ENCODE data around the gene P3R3URF. TPM values are rescaled to one million over a fixed set of nuclear protein-coding genes. Genes with fewer than 3 reads are reported as not detected.

P3R3URF gene
- total RNA-seq, 1 donor from 2014 or later: not detected

GRCh38 chr1:46190539-46190938 is 14.3 kb upstream of the P3R3URF start:
- Mint-ChIP-seq H3K9me3 (no peaks in the 10 kb centered on the region), H3K4me3 (no peak overlapping the region), H3K36me3 (ENCODE audit: low read depth) (peaks cover 19% of the 10 kb centered on the region), H3K27me3 (ENCODE audit: insufficient read depth) (no peaks in the 10 kb centered on the region), H3K4me1 (ENCODE audit: low read depth) (peaks cover 4% of the 10 kb centered on the region), H3K27ac (no peak overlapping the region)
- intact Hi-C loops (cut with micrococcal nuclease): no loop called here
- no peak for DNase-seq (ENCODE audit: low spot score)

DNA sequence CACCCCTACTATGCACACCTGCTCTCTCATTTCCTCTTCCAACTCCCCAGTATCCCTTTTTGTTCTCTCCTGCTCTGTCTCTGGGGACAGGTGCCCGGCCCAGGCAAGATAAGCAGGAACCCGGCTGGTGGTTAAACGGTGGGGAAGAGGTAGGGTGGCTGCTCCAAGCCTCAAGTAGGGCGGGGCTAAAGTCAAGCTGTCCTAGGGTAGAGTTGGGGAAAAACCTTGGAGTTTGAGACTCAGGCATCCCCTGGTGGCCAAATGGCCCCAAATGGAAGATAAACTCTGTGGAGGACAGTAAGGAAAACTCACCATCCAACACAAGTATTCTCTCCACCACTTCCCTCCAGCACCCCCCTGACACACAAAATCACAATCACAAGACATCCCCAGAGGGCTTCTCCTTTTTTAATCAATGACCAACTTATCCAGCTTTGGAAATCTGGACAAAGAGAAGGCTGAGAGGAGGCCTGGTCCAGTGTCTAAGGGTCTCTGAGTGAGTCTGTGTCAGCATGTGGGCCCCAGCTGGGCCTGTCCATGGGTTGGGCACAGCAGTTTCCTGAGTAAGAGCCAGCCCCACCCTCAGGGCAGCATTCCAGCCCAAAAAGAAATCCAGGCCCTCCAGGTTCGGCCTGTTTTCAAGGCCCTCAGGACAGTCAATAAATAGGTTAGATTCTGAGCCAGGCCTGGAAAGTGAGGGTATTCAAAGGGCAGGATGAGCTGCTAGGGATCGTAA is 12.2 kb upstream of the P3R3URF start:
- H3K36me3 Mint-ChIP-seq (ENCODE audit: low read depth): peaks cover 13% of the 10 kb centered on the region
- DNase-seq (ENCODE audit: low spot score): no peak
- no peaks in the 10 kb centered on the region for H3K27me3 Mint-ChIP-seq (ENCODE audit: insufficient read depth)
- no peak overlapping the region for H3K4me3 Mint-ChIP-seq
- H3K4me1 Mint-ChIP-seq (ENCODE audit: low read depth): peaks cover 22% of the 10 kb centered on the region
- no peaks in the 10 kb centered on the region for H3K9me3 Mint-ChIP-seq
- intact Hi-C loops (cut with micrococcal nuclease): no loop called here
- H3K27ac Mint-ChIP-seq: peak overlapping the region; percentile 55

DNA sequence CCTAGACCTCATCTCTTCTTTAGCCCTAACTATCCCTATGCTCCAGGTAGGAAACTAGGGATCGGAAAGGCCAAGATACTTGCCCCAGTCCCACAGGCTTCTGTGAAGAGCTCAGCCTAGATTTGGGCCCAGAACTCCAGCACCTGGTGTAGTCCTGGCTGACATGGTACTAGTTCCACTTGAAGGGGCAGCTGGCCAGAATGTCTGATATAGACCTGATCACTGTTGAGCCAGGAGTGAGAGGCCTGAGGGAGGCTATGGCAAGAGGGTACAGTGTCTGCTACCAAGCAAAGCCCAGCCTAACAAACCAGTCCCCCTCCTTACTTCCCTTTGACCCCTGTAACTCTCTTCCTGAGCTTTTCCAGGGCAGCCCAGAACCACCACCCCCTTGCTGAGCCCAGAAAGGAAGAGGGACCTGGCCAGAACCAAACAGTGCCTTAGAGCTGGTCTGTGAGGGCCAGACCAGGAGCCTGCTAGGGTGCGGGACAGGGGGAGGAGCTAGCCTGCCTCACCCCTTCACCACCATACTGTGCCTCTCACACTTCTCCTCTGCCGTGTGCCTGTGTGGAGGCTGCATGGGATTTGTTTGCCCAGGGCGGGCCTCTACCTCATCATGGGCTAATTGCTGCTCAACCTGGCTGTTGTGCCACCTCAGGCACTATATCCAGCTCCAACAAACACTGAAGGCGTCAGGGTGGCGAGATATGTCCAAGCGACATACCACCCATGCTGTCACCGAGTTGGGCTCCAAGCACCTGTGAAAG is 11.0 kb upstream of the P3R3URF start:
- Mint-ChIP-seq H3K27ac (no peak overlapping the region), H3K9me3 (no peaks in the 10 kb centered on the region), H3K4me1 (ENCODE audit: low read depth) (peaks cover 22% of the 10 kb centered on the region), H3K4me3 (no peak overlapping the region), H3K27me3 (ENCODE audit: insufficient read depth) (peaks cover 4% of the 10 kb centered on the region), H3K36me3 (ENCODE audit: low read depth) (peaks cover 9% of the 10 kb centered on the region)
- intact Hi-C loops (cut with micrococcal nuclease): no loop called here
- DNase-seq (ENCODE audit: low spot score): no peak

DNA sequence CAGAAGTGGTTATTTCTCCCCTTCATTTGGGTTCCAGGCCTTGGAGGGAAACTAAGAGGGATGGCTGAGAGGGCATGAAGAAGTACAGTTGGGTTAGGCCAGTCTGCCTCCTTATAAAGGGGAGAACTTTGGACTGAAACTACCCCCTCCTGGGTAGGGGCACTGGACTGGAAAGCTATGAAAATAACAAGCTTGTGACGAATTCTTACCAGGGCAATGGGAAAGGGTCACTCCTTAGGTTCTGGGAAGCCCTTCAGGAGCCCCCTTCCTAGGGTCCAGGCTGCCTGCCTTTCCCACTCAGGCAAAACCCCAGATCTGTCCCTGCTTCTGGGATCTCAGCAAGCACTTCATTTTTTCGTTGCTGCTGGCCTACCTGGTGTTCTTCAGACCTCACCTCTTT is 9.8 kb upstream of the P3R3URF start:
- peaks cover 9% of the 10 kb centered on the region for H3K36me3 Mint-ChIP-seq (ENCODE audit: low read depth)
- no peak for DNase-seq (ENCODE audit: low spot score)
- intact Hi-C loops (cut with micrococcal nuclease): no loop called here
- peak overlapping the region; percentile 58 for H3K27ac Mint-ChIP-seq
- no peaks in the 10 kb centered on the region for H3K9me3 Mint-ChIP-seq
- H3K4me1 Mint-ChIP-seq (ENCODE audit: low read depth): peaks cover 22% of the 10 kb centered on the region
- H3K27me3 Mint-ChIP-seq (ENCODE audit: insufficient read depth): peaks cover 6% of the 10 kb centered on the region
- H3K4me3 Mint-ChIP-seq: no peak overlapping the region

DNA sequence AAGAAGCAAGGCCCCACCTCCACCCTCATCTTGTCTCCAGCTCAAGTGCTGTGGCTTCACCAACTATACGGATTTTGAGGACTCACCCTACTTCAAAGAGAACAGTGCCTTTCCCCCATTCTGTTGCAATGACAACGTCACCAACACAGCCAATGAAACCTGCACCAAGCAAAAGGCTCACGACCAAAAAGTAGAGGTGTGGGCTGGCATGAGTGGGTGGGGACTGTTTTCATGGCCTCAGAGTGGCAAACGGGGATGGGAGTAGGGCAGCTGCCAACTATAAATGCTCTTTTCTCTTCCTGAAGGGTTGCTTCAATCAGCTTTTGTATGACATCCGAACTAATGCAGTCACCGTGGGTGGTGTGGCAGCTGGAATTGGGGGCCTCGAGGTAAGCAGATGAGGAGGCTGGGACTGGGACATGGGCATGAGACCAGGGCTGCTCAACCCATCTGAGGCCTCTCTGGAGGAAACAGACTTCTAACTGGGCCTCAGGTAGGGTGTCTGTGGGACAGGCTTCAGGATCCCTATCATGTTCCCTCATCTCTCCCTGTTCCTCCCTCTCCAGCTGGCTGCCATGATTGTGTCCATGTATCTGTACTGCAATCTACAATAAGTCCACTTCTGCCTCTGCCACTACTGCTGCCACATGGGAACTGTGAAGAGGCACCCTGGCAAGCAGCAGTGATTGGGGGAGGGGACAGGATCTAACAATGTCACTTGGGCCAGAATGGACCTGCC is 8.8 kb upstream of the P3R3URF start:
- DNase-seq (ENCODE audit: low spot score): no peak
- H3K4me1 Mint-ChIP-seq (ENCODE audit: low read depth): peaks cover 22% of the 10 kb centered on the region
- H3K4me3 Mint-ChIP-seq: peak overlapping the region; percentile 71
- H3K27ac Mint-ChIP-seq: peak overlapping the region; percentile 94
- no peaks in the 10 kb centered on the region for H3K9me3 Mint-ChIP-seq
- peaks cover 7% of the 10 kb centered on the region for H3K36me3 Mint-ChIP-seq (ENCODE audit: low read depth)
- peaks cover 6% of the 10 kb centered on the region for H3K27me3 Mint-ChIP-seq (ENCODE audit: insufficient read depth)
- intact Hi-C loops (cut with micrococcal nuclease): loop anchor here (1.0 kb wide), 1 partner anchor 13 kb away; the partner anchor contains the start of gene POMGNT1

- no peak for DNase-seq (ENCODE audit: low spot score)
- Mint-ChIP-seq H3K36me3 (ENCODE audit: low read depth) (peaks cover 5% of the 10 kb centered on the region), H3K4me1 (ENCODE audit: low read depth) (peaks cover 22% of the 10 kb centered on the region), H3K27ac (peak overlapping the region; percentile 21), H3K9me3 (no peaks in the 10 kb centered on the region), H3K4me3 (no peak overlapping the region), H3K27me3 (ENCODE audit: insufficient read depth) (peaks cover 6% of the 10 kb centered on the region)
- intact Hi-C loops (cut with micrococcal nuclease): no loop called here
Measured at GRCh38 chr1:46183926-46184557, 7.8 kb upstream of the P3R3URF start.

DNA sequence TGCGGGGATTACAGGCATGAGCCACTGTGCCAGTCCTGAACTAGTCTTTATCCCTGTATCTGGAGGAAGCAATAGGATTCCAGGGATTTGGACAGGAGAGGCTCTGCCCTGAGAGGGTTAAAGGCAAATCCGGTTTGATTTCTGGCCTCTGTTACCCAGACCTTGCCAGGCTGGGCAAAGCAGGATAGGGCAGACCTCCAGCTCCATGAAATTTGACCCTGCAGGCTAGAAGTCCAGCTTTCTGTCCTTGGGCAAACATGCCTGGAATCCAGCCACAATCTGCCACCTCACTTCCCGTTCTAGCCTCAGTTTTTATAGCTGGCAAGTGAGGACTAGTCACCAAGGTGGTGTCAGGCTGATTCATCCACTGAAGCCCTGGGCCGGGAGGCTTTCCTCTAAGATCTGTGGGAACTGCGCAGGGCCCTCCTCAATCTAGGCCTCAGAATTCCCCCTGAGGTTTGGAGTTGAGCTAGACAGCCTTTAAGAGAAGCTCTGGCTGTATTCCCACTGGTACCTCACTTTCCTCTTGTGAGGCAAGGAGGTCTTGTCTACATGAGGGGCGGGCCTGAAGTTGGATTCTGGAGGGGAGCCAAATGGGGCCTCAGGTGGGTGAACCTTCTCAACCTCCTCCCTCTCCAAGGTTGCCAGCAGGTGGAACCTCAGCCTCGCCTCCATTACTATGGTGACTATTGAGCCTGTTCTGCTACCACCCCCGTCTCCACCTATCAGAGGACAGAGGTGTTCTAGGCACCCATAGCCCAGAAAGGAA is 7.0 kb upstream of the P3R3URF start:
- Mint-ChIP-seq H3K36me3 (ENCODE audit: low read depth) (peaks cover 5% of the 10 kb centered on the region), H3K27ac (no peak overlapping the region), H3K9me3 (no peaks in the 10 kb centered on the region), H3K4me3 (no peak overlapping the region), H3K4me1 (ENCODE audit: low read depth) (peaks cover 22% of the 10 kb centered on the region), H3K27me3 (ENCODE audit: insufficient read depth) (peaks cover 6% of the 10 kb centered on the region)
- no peak for DNase-seq (ENCODE audit: low spot score)
- intact Hi-C loops (cut with micrococcal nuclease): no loop called here

DNA sequence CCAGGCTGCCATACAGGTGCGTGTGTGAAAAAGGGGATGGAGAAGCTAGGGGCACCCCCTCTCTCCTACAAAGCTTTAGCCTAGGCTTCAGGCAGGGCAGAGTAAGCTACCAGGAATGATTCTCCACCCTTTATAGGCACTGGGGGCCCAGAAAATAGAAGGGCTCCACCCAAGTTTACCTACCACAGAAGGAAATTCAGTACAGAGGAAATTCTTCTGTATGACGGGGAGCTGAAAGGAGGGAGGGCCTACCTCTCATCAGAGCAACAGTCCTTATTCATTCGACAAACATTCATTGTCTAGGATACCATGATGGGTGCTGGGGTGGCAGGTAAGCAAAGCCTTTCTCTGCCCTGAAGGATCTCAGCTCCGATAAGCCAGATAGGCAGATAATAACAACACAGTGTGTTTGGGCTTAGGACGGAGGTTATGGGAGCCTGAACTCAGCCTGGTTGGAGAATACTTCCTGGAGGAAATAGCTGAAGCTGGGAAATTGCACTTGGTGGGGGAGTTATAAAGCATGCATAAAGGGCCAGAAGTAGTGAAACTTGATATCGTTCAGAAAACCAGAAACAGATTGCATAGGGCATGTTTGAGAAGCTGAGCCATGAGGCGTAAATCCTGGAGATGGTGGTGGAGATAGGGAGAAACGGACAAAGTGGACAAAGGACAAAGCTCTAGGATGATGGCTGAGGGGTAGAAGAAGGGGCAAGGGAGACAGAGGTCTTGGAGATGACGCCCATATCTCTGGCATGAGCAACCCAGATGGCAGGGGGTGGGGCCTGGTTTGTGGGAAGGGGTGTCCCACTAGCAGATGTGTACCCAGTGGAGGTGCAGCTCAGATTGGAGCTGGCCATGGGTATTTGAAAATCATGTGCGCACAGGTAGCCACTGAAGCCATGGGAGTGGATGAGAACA is 5.3 kb upstream of the P3R3URF start:
- H3K27ac Mint-ChIP-seq: no peak overlapping the region
- intact Hi-C loops (cut with micrococcal nuclease): no loop called here

GRCh38 chr1:46180082-46180616 is 3.9 kb upstream of the P3R3URF start:
- Mint-ChIP-seq H3K27me3 (ENCODE audit: insufficient read depth) (peaks cover 9% of the 10 kb centered on the region), H3K4me1 (ENCODE audit: low read depth) (peaks cover 14% of the 10 kb centered on the region), H3K9me3 (no peaks in the 10 kb centered on the region), H3K27ac (no peak overlapping the region), H3K4me3 (no peak overlapping the region), H3K36me3 (ENCODE audit: low read depth) (no peaks in the 10 kb centered on the region)
- no peak for DNase-seq (ENCODE audit: low spot score)
- intact Hi-C loops (cut with micrococcal nuclease): no loop called here

More for the DNA sequence above, 5.3 kb upstream of the P3R3URF start:
- peaks cover 9% of the 10 kb centered on the region for H3K27me3 Mint-ChIP-seq (ENCODE audit: insufficient read depth)
- no peaks in the 10 kb centered on the region for H3K9me3 Mint-ChIP-seq
- H3K4me3 Mint-ChIP-seq: no peak overlapping the region
- no peaks in the 10 kb centered on the region for H3K36me3 Mint-ChIP-seq (ENCODE audit: low read depth)
- DNase-seq (ENCODE audit: low spot score): no peak
- peaks cover 22% of the 10 kb centered on the region for H3K4me1 Mint-ChIP-seq (ENCODE audit: low read depth)

GRCh38 chr1:46179138-46180081 is 3.1 kb upstream of the P3R3URF start:
- Mint-ChIP-seq H3K36me3 (ENCODE audit: low read depth) (no peaks in the 10 kb centered on the region), H3K4me3 (no peak overlapping the region), H3K4me1 (ENCODE audit: low read depth) (peaks cover 6% of the 10 kb centered on the region), H3K27ac (no peak overlapping the region), H3K27me3 (ENCODE audit: insufficient read depth) (peaks cover 9% of the 10 kb centered on the region), H3K9me3 (no peaks in the 10 kb centered on the region)
- intact Hi-C loops (cut with micrococcal nuclease): loop anchor here (1.0 to 2.0 kb wide), 3 partner anchors 44 to 142 kb away; partner anchors contain the start of gene PIK3R3
- DNase-seq (ENCODE audit: low spot score): peak; percentile 40

All from activated T-helper 1 cell treated with anti-CD3 and anti-CD28 coated beads, Interleukin-12 subunit alpha, Interleukin-12 subunit beta, Interleukin-2, Interleukin-4 antibody, amounts not matched to agents 30 ng/mL and 10 ng/mL and 1 ng/mL, durations not matched to agents 14 hours and 24 hours and 36 hours (primary cell).